ENCODE results near the gene SPIN1.
A peak's percentile ranks its signal among the peaks of the same experiment; 100 is the strongest.

The SPIN1 gene

DNA sequence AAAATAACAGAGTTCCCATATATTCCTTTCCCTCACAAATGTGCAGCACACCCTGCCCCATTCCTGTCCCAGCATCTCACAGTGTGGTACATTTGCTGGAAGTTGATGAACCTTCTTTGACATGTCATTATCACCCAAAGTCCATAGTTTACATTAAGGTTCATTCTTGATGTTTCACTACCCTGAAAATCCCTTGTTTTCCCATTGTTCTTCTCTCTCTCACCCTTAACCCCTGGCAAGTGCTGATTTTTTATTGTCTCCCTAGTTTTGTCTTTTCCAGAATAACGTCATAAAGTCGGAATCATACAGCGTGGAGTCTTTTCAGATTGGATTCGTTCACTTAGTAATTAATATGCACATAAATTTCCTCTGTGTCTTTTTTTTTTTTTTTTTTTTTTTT, 48.1 kb downstream of the SPIN1 start:
- DNase-seq (ENCODE audit: low spot score) = no peak

DNA sequence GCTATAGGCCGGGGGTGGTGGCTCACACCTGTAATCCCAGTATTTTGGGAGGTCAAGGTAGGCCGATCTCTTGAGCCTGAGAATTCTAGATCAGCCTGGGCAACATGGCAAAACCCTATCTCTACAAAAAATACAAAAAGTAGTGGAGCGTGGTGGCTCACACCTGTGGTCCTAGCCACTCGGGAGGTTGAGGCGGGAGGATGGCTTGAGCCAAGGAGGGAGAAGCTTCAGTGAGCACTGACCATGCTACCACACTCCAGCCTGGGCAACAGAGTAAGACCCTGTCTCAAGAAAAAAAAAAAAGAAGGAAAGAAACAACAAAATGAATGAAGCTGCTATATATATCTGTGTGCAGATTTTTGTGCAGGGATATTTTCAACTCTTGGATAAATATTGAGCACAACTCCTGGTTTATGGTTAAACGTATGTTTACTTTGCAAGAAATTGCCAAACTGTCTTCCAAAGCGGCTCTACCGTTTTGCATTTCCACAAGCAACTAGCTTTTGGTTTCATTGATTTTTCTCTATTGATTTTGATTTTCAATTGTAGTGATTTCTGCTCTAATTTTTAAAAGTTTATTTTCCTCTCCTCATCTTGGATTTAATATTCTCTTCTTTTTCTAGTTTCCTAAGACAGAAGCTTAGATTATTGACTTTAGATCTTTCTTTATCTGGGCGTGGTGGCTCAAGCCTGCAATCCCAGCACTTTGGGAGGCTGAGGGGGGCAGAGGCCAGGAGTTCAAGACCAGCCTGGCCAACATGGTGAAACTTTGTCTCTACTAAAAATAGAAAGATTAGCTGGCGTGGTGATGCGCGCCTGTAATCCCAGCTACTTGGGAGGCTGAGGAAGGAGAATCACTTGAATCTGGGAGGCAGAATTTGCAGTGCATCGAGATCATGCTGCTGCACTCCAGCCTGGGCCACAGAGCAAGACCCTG, 49.2 kb downstream of the SPIN1 start:
- no peak for DNase-seq (ENCODE audit: low spot score)

DNA sequence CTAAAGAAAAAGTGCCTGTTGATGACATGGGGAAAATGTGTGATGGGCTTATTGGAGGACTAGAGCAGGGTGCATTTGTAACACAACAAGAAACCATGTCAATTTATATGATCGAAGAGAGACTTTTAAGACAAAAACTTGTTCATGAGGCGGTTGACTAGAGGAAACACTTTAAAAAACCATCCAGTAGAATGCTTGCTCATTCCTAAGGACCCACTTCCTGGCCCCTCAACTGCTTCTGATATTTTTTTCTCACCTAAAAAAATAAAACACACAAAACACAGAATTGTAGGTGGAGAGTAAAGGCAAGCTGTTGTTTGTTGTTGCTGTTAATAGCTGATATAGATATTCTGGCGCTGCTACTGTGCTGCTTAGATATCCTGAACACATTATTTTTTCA, 50.6 kb downstream of the SPIN1 start:
- no peak for DNase-seq (ENCODE audit: low spot score)

DNA sequence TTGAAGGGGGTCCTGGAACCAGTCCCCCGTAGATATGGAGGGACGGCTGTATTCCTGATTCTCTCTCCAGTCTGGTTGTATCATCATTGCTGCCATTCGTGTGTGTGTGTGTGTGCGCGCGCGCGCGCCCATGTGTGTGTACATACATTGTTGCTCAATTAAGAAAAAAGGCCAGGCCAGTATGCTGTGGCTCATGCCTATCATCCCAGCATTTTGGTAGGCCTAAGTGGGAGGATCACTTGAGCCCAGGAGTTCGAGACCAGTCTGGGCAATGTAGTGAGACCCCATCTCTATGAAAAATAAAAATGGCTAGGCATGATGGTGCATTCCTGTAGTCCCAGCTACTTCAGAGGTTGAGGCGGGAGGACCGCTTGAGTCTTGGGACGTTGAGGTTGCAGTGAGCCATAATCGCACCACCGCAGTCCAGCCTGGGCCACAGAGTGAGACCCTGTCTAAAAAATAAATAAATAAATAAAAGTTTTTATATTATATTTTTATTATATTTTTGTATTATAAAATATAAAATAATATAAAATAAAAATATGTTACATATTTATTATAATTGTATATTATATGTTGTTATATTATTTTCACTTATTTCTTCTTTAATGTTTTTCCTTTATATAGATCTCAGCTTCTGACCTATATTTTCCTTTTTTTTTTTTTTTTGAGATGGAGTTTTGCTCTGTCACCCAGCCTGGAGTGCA, 53.2 kb downstream of the SPIN1 start:
- DNase-seq (ENCODE audit: low spot score) = no peak

DNA sequence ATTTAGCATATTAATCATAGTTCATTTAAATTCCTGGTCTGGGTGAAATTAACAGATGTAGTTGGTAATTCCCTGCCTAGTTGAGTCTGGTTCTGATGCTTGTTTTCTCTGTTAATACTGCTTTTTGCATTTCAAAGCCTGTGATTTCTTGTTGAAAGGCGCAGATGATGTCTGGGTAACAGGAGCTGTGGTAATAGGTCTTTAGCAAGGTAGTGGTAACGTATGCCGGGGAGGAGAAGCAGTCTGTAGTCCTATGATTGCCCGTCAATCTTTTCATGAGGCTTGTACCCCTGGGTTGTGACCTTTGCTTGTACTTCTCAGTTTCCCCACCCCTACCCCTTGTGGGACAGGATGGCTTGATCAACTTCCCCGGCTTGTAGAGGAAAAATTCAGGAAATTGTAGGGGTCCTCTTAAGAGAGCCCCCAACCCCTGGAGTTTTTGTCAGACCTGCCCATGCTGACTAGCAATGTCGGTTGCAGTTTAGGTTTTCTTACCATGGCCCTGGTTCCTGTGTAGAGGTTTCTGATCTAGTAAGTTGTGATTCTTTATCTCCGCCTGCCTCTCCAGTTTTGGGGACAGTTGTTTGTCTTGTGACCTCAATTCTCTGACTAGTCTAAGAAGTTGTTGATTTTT, 55.4 kb downstream of the SPIN1 start:
- no peak for DNase-seq (ENCODE audit: low spot score)

DNA sequence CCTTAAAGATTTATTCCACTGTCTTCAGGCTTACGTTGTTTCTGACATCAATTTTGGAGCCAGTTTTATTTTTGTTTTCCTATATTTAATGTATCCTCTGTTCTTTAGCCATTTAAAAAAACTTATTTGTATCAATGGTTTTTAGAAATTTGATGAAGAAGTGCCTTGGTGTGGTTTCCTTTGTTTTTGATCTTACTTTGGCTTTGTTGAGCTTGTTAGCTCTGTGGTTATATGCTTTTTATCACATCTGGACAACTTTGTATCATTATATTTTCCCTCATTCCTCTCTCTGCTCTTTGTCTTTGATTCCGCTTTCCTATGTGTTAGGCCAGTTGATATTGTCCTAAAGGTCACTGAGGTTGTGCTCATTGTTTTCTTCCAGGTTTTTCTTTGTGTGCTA, 58.5 kb downstream of the SPIN1 start:
- DNase-seq (ENCODE audit: low spot score) = no peak

DNA sequence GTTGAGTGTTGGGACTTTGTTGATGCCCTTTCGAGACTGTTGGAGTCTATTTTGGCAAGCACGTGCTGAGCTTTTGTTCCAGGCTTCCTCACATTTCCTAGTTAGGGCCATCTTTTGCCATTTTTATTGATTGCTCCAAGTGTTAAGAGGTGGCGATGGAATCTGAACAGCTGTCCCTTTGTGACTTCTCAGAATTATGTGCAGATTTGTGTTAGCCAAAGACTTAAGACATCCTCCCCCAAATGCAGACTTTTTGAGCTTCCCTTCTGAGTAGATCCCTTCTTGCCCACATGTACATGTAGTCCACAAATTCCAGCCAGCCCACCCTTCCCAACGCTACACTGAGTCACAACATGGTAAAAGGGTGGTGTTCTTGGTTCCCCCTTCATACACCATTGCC, 59.2 kb downstream of the SPIN1 start:
- no peak for DNase-seq (ENCODE audit: low spot score)

DNA sequence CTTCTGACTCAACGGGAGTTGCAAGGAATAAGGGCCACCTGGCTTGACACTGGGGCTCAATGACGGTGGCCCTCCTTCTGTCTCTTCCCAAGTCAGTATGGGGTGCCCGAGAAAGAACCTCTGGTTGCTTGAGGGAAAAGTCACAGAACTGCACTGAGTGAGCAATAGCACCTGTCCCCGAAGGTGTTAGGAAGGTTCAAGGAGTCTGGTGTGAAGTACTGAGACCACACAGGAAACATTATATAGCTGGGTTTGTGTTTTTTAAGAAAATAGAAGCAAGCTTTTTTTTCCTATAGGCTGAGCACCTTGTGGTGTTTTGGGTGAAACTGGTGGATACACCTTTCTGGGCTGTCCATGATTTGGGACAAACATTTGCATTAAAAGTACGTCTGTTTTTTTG, 62.9 kb downstream of the SPIN1 start:
- no peak for DNase-seq (ENCODE audit: low spot score)

DNA sequence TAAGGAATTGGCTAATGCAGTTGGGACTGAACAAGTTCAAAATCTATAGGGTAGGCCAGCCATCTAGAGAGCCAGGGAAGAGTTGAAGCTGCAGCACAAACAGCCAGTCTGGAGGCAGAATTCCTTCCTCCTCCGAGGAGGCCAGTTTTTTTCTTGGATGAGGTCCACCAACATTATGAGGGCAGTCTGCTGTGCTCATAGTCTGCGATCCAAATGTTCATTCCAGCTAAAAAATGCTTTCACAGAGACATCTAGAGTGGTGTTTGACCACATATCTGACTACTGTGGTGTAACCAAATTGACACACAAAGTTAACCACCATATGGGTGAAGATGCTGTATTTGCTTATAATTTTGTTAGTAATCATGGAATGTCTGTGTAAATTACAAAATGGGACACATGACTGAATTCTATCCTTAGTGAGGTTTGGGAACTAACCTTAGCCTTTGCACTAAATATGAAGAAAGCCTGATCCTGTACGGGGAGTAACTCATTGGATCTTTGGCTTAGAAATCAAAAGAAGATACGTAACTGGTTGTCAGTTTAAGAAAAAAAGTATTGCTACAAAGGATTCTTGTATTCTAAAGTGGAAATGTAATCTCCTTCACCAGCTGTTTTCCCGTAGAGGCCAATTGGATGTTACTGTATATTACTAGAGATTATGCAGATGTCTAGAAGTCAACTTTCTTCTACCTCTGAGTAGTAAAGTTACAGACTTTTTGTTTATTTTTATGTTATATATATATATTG, 70.6 kb downstream of the SPIN1 start:
- DNase-seq (ENCODE audit: low spot score) = peak; percentile 32

DNA sequence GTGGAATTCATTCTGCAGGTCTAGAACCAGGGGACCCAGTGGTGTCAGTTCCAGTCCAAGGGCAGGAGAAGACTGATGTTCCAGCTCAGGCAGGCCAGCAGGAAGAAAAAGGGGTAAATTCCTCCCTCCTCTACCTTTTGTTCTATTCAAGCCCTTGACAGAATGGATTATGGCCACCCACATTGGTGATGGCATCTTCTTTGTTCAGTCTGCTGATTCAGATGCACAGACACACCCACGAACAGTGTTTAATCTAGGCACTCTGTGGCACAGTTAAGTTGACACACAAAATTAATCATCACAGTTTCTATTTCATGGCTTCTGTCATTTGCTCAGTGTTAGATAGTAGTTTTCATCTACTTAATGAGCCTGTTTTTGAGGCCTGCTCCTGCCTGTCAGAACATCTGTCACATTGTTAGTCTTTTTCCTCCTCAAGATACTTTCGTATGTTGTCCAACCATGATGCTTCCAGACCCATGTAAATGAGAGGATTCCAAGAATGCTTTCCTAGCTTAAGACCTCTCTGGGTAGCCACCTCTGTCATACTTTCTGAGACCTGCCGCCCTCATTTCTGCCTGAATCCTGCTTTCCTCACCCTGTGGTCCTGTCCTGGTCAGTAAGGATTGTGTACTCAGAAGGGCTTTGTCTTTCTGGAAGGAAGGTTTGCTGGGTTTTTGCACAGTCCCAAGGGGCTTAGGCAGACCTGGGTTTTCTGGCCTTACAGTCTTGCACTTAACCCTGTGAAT, 72.5 kb downstream of the SPIN1 start:
- DNase-seq (ENCODE audit: low spot score) = no peak

DNA sequence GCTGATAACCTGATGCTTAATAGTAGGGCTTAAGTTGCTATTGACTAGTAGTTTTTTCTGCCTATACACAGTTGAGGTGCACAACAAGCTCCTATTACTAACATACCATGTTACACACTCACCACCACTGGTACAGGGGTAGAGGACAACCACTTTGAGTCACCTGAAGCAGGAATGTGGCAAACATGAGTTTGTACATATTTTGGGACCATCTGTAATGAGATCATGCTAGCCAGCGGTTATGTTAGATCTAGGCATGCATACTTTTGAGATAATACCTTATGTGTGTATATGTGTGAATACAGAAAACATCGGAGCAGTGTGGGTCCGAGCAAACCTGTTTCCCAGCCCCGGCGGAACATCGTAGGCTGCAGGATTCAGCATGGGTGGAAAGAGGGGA, 73.9 kb downstream of the SPIN1 start:
- no peak for DNase-seq (ENCODE audit: low spot score)

DNA sequence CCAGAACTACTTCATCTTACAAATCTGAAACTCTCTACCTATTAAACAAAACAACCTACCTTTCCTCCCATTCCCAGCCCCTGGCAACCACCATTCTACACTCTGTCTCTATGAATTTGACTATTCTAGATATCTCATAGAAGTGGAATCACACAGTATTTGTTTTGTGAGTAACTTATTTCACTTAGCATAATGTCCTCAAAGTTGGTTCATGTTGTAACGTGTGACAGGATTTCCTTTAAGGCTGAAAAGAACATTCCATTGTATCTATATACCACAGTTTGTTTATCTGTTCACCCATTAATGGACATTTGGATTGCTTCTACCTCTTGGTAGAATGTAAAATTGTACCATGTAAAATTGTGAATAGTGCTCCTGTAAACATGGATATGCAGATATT, 76.6 kb downstream of the SPIN1 start:
- no peak for DNase-seq (ENCODE audit: low spot score)

DNA sequence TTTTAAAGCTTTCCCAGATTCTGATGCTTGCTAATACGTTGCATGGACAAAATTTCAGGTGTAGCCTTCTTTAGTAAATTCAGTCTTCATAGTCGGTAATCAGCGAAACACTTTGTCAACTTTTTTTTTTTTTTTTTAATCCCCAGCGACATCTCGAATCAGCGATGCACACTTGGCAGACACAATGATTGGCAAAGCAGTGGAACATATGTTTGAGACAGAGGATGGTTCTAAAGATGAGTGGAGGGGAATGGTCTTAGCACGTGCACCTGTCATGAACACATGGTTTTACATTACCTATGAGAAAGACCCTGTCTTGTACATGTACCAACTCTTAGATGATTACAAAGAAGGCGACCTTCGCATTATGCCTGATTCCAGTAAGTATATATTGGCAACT, 80.0 kb downstream of the SPIN1 start:
- DNase-seq (ENCODE audit: low spot score) = no peak

DNA sequence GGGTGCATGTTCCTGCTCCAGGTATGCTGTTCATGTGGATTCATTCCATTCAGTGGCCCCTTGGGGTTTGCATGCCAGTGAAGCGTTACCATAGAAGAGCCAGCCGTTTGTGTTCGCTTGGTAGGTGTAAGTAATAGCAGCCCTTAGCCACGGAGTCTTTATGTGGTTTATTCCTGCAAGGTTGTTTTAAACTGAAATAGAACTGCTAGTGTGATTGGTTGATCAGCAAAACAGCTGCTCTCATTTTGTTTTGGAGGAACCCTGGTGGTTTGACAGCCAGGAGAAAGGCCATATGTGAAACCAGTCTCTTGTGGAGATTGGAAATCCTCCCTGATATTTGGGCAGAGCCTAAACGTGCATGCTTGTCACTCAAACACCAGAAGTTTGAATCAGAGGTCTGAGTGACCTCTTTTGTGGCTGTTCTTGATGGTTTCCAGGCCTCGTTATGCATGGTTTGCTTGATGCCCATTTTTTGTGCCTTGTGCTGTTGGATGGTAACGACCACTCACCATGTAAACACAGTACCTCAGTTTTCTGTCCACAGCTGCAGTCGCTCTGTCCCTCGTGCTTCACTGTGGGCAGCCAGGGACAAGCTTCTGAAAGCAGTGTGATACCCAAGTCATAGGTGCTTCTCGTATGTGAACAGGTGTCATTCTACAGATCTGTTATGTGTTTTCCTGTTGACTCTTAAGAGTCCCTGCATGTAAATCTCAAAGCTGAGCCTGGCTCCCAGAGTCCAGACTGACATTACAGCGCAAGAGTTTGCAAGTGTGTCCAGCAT, 88.4 kb downstream of the SPIN1 start:
- DNase-seq (ENCODE audit: low spot score) = no peak

DNA sequence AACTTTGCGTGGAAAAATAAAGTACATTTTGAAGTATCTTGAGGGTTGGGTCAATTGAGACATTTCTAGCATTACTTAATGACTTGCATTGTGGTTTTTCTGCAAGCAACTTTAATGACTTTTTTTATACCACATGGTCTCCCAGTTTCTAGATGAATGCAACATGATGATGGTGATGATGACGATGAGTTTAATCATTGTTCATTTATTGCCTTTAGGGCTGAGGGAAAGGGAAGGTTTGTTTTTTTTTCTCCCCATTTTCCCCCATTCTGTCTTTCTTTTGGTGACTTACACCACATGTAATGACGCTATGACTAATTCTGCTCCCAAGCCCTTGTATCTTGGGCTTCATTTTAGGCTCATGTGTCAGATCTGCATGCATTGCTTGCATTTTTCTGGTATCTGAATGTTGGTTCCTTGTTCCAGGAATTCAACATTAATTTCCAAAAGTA, 89.1 kb downstream of the SPIN1 start:
- peak; percentile 79 for DNase-seq (ENCODE audit: low spot score)

DNA sequence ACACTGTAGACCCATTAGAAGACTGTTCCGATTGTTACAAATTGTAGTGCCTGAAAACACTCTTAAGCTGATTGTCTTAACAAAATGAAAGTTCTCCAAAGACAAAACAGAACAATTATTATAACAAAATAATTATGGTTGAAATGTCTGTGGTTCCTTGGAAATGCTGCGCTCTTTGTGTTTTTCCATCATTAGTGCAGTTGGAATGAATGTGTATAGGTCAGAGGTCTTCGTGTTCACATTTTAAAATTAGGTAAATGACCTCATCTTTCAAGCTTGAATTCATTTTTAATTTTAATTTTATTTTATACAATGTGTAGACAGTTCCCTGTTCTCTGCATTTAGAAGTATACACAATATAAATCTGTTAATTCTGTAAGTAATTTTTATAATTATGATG, 90.0 kb downstream of the SPIN1 start:
- no peak for DNase-seq (ENCODE audit: low spot score)

DNA sequence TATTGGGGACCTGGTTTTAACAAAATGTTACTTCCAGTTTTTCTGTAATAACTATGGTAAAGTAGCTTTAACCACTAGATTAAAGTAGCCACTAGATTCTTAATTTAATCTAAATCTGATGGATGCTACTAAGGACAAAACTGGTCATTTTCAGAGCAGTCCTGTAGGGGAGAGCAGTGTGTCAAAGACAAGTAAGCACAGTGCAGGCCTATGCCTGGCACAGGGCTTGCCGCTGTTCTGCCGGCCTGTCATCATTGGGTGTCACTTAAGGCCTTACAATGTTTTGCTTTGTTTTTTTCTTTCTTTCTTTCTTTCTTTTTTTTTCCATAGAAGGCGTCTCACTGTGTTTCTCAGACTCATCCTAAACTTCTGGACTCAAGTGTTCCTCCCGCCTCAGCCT, 93.7 kb downstream of the SPIN1 start:
- DNase-seq (ENCODE audit: low spot score) = no peak

DNA sequence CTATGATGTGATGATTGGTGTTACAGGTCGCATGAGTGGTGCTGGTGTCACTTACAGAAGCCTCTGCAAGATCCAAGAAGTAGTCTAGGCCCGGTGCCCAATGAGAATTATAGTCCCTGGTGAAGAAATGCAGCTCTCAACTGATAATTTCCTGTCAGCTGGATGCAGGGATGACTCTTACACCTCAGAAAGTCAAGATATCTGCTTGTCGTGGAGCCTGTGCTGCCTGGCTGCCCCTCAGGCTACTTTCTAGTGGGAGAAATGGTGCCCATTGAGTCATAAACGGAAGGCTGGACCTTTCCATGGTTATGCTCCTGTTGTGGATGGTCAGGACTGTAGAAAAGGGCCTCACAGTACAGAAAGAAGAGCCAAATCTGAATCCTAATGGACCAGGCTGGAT, 99.9 kb downstream of the SPIN1 start:
- no peak for DNase-seq (ENCODE audit: low spot score)

DNA sequence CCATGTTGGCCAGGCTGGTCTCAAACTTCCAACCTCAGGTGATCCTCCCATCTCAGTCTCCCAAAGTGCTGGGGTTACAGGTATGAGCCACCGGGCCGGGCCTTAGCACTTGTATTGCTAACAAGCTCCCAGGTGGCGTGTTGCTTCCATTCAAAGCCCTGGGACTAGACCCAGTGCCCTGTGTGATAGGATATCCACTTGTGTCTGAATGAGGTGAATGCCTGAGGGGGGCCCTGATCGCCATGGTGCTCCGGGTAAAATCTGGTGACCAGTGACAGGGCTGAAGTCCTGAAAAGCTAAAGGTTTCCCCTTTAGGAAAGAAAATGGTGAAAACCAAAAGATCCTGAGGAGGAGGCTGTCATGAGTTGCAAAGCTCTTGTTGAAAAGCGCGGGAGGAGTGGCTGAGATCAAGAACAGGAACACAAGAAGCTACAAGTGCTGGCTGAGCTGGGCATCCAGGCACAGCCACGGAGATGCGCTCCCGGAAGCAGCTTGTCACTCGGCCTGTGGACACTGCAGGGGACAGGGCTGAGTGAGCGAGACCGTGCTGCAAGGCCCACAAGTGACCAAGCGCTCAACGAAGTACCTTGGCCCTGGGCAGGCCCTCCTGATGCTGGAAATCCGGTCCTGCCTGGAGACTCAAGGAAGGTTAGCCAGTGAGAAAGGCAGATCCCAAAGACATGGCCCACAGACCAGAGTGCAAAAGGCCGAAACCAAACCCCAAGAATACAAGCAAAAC, 106.9 kb downstream of the SPIN1 start:
- DNase-seq (ENCODE audit: low spot score) = no peak

DNA sequence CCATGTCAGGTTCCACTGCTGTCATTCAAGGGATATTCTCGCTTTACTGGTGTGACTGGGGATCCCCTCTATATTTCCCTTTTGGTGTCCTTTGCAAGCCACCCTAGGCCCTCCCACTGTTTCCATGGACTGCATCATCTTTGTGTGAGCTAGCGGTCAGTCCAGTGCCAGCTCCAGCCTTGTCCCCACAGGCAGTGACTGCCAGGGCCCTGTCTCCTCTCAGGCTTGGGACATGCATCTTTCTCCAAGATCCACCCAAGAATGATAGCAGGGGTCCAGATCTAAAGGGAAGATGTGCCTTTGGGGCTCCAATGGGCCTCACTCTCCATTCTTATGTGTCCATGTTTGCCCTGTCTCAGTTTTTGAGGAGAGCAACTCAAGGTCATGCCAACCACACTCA, 109.0 kb downstream of the SPIN1 start:
- DNase-seq (ENCODE audit: low spot score) = no peak
